Measurements from ENCODE around the gene PNCK.

GRCh38 chrX:153714256-153714655 lies 40.6 kb upstream of the PNCK start:
- TF ChIP-seq, protein P1, sequence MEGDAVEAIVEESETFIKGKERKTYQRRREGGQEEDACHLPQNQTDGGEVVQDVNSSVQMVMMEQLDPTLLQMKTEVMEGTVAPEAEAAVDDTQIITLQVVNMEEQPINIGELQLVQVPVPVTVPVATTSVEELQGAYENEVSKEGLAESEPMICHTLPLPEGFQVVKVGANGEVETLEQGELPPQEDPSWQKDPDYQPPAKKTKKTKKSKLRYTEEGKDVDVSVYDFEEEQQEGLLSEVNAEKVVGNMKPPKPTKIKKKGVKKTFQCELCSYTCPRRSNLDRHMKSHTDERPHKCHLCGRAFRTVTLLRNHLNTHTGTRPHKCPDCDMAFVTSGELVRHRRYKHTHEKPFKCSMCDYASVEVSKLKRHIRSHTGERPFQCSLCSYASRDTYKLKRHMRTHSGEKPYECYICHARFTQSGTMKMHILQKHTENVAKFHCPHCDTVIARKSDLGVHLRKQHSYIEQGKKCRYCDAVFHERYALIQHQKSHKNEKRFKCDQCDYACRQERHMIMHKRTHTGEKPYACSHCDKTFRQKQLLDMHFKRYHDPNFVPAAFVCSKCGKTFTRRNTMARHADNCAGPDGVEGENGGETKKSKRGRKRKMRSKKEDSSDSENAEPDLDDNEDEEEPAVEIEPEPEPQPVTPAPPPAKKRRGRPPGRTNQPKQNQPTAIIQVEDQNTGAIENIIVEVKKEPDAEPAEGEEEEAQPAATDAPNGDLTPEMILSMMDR (conservative IDR thresholded peaks at IDR 0.05 in 1 of 2, IDR thresholded peaks at IDR 0.05 in 1 of 2; ENCODE audit: extremely low read depth in 1 of 2, insufficient read depth in 1 of 2, low read depth in 1 of 2, low read length in 2 of 2), result no peak
- TF ChIP-seq EZH2 (IDR thresholded peaks at IDR 0.05; ENCODE audit: borderline replicate concordance, low read length), result no peak

Data from mammary epithelial cell (primary cell).